ENCODE measurements around the gene SRD5A2. TPM values are rescaled to one million over a fixed set of nuclear protein-coding genes. Genes with fewer than 3 reads are reported as not detected.

The SRD5A2 gene
- total RNA-seq, 1 experiment from 2014 or later, result not detected

DNA sequence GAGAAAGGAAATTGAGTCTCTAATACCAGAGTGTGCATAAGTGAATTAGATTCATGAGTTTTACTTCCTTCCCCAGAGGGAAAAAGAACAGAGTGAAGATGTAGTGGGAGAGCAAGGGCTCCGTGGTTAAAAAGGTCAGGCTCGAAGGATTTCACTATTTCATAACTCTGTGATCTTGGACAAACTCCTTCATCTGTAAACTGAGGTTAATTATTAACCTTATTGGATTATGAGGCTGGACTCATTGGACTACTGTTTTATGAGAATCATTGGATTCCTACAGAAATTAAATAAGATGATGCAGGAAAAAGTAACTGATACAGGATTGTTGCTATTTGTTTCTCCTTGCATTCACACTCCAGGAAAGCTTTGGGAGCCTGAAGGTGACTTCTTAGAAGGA, 45.0 kb downstream of the SRD5A2 start (continued):
- TF ChIP-seq, protein P1, sequence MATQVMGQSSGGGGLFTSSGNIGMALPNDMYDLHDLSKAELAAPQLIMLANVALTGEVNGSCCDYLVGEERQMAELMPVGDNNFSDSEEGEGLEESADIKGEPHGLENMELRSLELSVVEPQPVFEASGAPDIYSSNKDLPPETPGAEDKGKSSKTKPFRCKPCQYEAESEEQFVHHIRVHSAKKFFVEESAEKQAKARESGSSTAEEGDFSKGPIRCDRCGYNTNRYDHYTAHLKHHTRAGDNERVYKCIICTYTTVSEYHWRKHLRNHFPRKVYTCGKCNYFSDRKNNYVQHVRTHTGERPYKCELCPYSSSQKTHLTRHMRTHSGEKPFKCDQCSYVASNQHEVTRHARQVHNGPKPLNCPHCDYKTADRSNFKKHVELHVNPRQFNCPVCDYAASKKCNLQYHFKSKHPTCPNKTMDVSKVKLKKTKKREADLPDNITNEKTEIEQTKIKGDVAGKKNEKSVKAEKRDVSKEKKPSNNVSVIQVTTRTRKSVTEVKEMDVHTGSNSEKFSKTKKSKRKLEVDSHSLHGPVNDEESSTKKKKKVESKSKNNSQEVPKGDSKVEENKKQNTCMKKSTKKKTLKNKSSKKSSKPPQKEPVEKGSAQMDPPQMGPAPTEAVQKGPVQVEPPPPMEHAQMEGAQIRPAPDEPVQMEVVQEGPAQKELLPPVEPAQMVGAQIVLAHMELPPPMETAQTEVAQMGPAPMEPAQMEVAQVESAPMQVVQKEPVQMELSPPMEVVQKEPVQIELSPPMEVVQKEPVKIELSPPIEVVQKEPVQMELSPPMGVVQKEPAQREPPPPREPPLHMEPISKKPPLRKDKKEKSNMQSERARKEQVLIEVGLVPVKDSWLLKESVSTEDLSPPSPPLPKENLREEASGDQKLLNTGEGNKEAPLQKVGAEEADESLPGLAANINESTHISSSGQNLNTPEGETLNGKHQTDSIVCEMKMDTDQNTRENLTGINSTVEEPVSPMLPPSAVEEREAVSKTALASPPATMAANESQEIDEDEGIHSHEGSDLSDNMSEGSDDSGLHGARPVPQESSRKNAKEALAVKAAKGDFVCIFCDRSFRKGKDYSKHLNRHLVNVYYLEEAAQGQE (IDR thresholded peaks at IDR 0.05; ENCODE audit: low read depth), result no peak
- TF ChIP-seq SIN3A (IDR thresholded peaks at IDR 0.05; ENCODE audit: low read depth), result no peak
- no peak for TF ChIP-seq SRF (IDR thresholded peaks at IDR 0.05; ENCODE audit: low read depth)
- no peak for TF ChIP-seq FOSL1 (IDR thresholded peaks at IDR 0.05; ENCODE audit: low read depth)
- TF ChIP-seq JUND (IDR thresholded peaks at IDR 0.05), result no peak
- TF ChIP-seq RAD21 (IDR thresholded peaks at IDR 0.05; ENCODE audit: low read depth), result no peak

DNA sequence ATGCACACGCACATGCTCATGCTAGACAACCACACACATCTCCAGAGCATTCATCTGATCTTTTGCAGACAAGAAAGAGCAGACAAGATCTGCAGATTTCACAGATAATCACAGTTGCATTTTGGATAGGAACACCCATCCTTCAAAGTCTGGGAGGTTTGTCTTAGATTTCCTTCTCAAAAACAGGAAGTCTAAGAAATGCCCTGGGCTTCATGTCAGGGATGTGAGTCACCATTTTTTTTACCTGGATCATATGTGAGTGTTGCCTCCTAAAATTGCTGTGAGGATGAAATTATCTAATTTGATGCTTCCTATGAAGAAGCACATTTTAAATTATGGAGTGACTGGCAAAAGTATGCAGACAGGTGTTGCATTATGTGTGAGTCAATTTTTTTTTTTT, 46.1 kb downstream of the SRD5A2 start:
- H3K36me3 ChIP-seq (ENCODE audit: control insufficient read depth in 1 of 2, insufficient read depth in 2 of 2, low read length in 2 of 2), result no peaks in the 10 kb centered on the region
- no peaks in the 10 kb centered on the region for H4K20me1 ChIP-seq (ENCODE audit: insufficient read depth)
- intact Hi-C loops (cut with micrococcal nuclease), result no loop called here
- ATAC-seq (no peak), DNase-seq (ENCODE audit: low read depth, low spot score) (no peak)
- no peak overlapping the region for H2AFZ ChIP-seq (ENCODE audit: low read depth, low read length, poor library complexity, severe bottlenecking)
- H3K9ac ChIP-seq (ENCODE audit: low read length), result no peak overlapping the region
- H3K4me2 ChIP-seq (ENCODE audit: low read length), result no peak overlapping the region
- no TSS peak for BruUV-seq (replicated peaks)
- H3K27ac ChIP-seq (ENCODE audit: low read depth, low read length), result no peak overlapping the region
- TF ChIP-seq ZNF274 (IDR thresholded peaks at IDR 0.05; ENCODE audit: low read depth, low read length) (no peak), TCF7L2 (IDR thresholded peaks at IDR 0.05; ENCODE audit: borderline replicate concordance, extremely low read depth, insufficient read depth, insufficient read length) (no peak), POLR2A (IDR thresholded peaks at IDR 0.05; ENCODE audit: borderline replicate concordance, extremely low read depth, insufficient read depth, insufficient read length) (no peak), JUND (IDR thresholded peaks at IDR 0.05) (no peak), SRF (IDR thresholded peaks at IDR 0.05; ENCODE audit: low read depth) (no peak), YY1 (IDR thresholded peaks at IDR 0.05; ENCODE audit: extremely low read depth, insufficient replicate concordance, low read depth, low read length) (no peak), EZH2 (IDR thresholded peaks at IDR 0.05) (no peak)
- no peaks in the 10 kb centered on the region for H3K9me2 ChIP-seq (ENCODE audit: insufficient read depth)
- H3K4me1 ChIP-seq (ENCODE audit: control insufficient read depth in 1 of 2, insufficient read depth in 2 of 2, low read length in 2 of 2), result no peaks in the 10 kb centered on the region
- H3K4me3 ChIP-seq (replicated peaks in 1 of 2; ENCODE audit: low read depth in 1 of 2, low read length in 2 of 2), result no peak overlapping the region
- H3K9me3 ChIP-seq (ENCODE audit: control insufficient read depth in 1 of 2, insufficient read depth in 1 of 2, low read depth in 1 of 2, low read length in 2 of 2), result no peaks in the 10 kb centered on the region
- POLR2A ChIA-PET, result no interaction called here
- RAD21 ChIA-PET (ENCODE audit: low non-redundant PET in 1 of 2, low total read pairs in 2 of 2, uncharacterized antibody in 2 of 2, unreplicated experiment in 2 of 2), result no interaction called here
- H3K79me2 ChIP-seq (ENCODE audit: insufficient read depth, low read length), result no peaks in the 10 kb centered on the region
- peaks cover 7% of the 10 kb centered on the region for H3K27me3 ChIP-seq (ENCODE audit: insufficient read depth, low read length)
- CTCF ChIA-PET, result no interaction called here

Measured in HCT116 (cell line).